HL-60 (cell line): ENCODE data around the gene ADAM30.

Source experiments
- DNase-seq, 2 experiments: peaks; one replicate each; pipeline ENCODE4 v3.0.0-alpha.2; 2010 to 2020; ENCODE audit warnings: low read depth in 1 of 2, low spot score in 1 of 2
- H3K27ac ChIP-seq: fragments of 250-450 bp; sonication (Bioruptor Pico); replicated peaks from 2 replicates; pipeline ENCODE4 v1.5.1; 2020; ENCODE audit warnings: mild to moderate bottlenecking, moderate library complexity
- H3K27me3 ChIP-seq: fragments of 250-450 bp; sonication (Bioruptor Pico); 2 replicates; pipeline ENCODE4 v1.5.1; 2021; ENCODE audit warnings: mild to moderate bottlenecking, moderate library complexity; ENCODE audit not compliant: insufficient read depth, poor library complexity, severe bottlenecking
- H3K4me3 ChIP-seq: replicated peaks from 2 replicates; pipeline ENCODE4 v1.5.1; 2011; ENCODE audit warnings: mild to moderate bottlenecking, control low read depth, low read length; ENCODE audit not compliant: insufficient read depth
- CTCF ChIP-seq: IDR thresholded peaks from one replicate; pipeline ENCODE4 v1.5.1; 2011; ENCODE audit warnings: low read length, control low read depth, inconsistent platforms; ENCODE audit not compliant: insufficient read depth
- GABPA ChIP-seq: IDR thresholded peaks from 2 replicates; pipeline ENCODE4 v1.6.1; 2012; ENCODE audit warnings: low read depth
- POLR2AphosphoS5 ChIP-seq: IDR thresholded peaks from 2 replicates; pipeline ENCODE4 v1.6.1; 2012; ENCODE audit warnings: low read depth
- REST ChIP-seq: IDR thresholded peaks from 2 replicates; pipeline ENCODE4 v1.6.1; 2012; ENCODE audit warnings: low read depth; ENCODE audit not compliant: insufficient replicate concordance
- SPI1 ChIP-seq: IDR thresholded peaks from 2 replicates; pipeline ENCODE4 v1.6.1; 2012; ENCODE audit warnings: low read depth, mild to moderate bottlenecking, borderline replicate concordance

ADAM30 gene

GRCh38 chr1:119929643-119930315, 33.5 kb upstream of the ADAM30 start:
- TF ChIP-seq CTCF (no peak), REST (no peak), SPI1 (no peak), POLR2AphosphoS5 (no peak), GABPA (no peak)
- Histone ChIP-seq H3K4me3 (no peak overlapping the region), H3K27ac (no peak overlapping the region), H3K27me3 (no peaks in the 10 kb centered on the region)
- DNase-seq = no peak

GRCh38 chr1:119926553-119926952, 30.2 kb upstream of the ADAM30 start:
- Histone ChIP-seq H3K27ac (no peak overlapping the region), H3K4me3 (no peak overlapping the region), H3K27me3 (no peaks in the 10 kb centered on the region)
- DNase-seq = no peak
- TF ChIP-seq POLR2AphosphoS5 (no peak), SPI1 (no peak), CTCF (no peak), REST (no peak), GABPA (no peak)

- Histone ChIP-seq H3K4me3 (no peak overlapping the region), H3K27ac (no peak overlapping the region), H3K27me3 (no peaks in the 10 kb centered on the region)
- no peak for DNase-seq
- no peak for TF ChIP-seq REST
Measured at GRCh38 chr1:119924948-119925898, 28.9 kb upstream of the ADAM30 start.
